Lung (tissue), 12 donors: ENCODE measurements around the gene IQCH. TPM values are rescaled to one million over a fixed set of nuclear protein-coding genes. Genes with fewer than 3 reads are reported as not detected.

Experiments used
- ATAC-seq: fragments of 200-7000 bp; cut with Tn5 transposase; one replicate; pipeline ENCODE4 v1.9.1; 2020; ENCODE audit warnings: moderate number of reproducible peaks; ENCODE audit not compliant: insufficient read depth, low FRiP score
- DNase-seq, 3 donors: peaks; one replicate each; pipeline ENCODE4 v3.0.0-alpha.2; 2013 to 2017
- H3K27ac ChIP-seq, 2 donors: one replicate each; pipeline ENCODE4 v1.5.1; 2013; ENCODE audit warnings: mild to moderate bottlenecking in 2 of 2, moderate library complexity in 2 of 2, control low read depth in 1 of 2, inconsistent platforms in 1 of 2, low read depth in 1 of 2, low read length in 1 of 2
- H3K27me3 ChIP-seq, 3 donors: one replicate each; pipeline ENCODE4 v1.5.1; 2013; ENCODE audit warnings: low read length in 2 of 3; ENCODE audit not compliant: control insufficient read depth in 3 of 3, insufficient read depth in 3 of 3
- H3K36me3 ChIP-seq, 4 donors: one replicate each; pipeline ENCODE4 v1.5.1; 2013; ENCODE audit warnings: low read length in 4 of 4, mild to moderate bottlenecking in 1 of 4, moderate library complexity in 1 of 4; ENCODE audit not compliant: control insufficient read depth in 4 of 4, insufficient read depth in 4 of 4
- H3K4me1 ChIP-seq, 5 donors: one replicate each; pipeline ENCODE4 v1.5.1; 2013; ENCODE audit warnings: low read length in 5 of 5, mild to moderate bottlenecking in 2 of 5, moderate library complexity in 1 of 5; ENCODE audit not compliant: control insufficient read depth in 5 of 5, insufficient read depth in 5 of 5
- H3K4me3 ChIP-seq: one replicate; pipeline ENCODE4 v1.5.1; 2013; ENCODE audit warnings: mild to moderate bottlenecking, control low read depth, moderate library complexity
- H3K9ac ChIP-seq, 2 donors: one replicate each; pipeline ENCODE4 v1.5.1; 2013; ENCODE audit warnings: low read length in 2 of 2, control low read depth in 1 of 2; ENCODE audit not compliant: insufficient read depth in 1 of 2
- H3K9me3 ChIP-seq, 4 donors: one replicate each; pipeline ENCODE4 v1.5.1; 2013; ENCODE audit warnings: low read length in 3 of 4, mild to moderate bottlenecking in 1 of 4, moderate library complexity in 1 of 4; ENCODE audit not compliant: control insufficient read depth in 4 of 4, insufficient read depth in 3 of 4
- WGBS, 2 donors: extraction: QIAGEN DNeasy Blood & Tissue Kit; methylation state at CpG; one replicate each; pipeline ENCODE4 v1.1.7; 2013; 5-methylcytosine and 5-hydroxymethylcytosine counted together
- polyA plus RNA-seq, 2 donors: library from polyadenylated mRNA; stranded (reverse); fragments of 200-250 nt; gene quantifications; one replicate each; pipeline ENCODE4 v1.2.1, GENCODE V29; 2013
- total RNA-seq, 2 donors: library from RNA; depleted of rRNA in 1 of 2; stranded (reverse); fragments of >200 nt in 1 of 2; gene quantifications; one replicate each; pipeline ENCODE4 v1.2.1, GENCODE V29; 2014 to 2021
- TF ChIP-seq, protein P1 (sequence below): IDR thresholded peaks from 2 replicates; pipeline ENCODE4 v1.5.1; 2012; ENCODE audit warnings: mild to moderate bottlenecking; ENCODE audit errors: control extremely low read depth, extremely low read depth
- donor health status: control.
- donor health status: control.
- donor health status: Bipolar disorder and iron deficiency.
- donor health status: healthy.
- donor health status: DM: yes; HTN: yes; CAD: no.

IQCH gene
- total and polyA plus RNA-seq, 4 donors = 1.1 to 10.5 (median 4.5) TPM

DNA sequence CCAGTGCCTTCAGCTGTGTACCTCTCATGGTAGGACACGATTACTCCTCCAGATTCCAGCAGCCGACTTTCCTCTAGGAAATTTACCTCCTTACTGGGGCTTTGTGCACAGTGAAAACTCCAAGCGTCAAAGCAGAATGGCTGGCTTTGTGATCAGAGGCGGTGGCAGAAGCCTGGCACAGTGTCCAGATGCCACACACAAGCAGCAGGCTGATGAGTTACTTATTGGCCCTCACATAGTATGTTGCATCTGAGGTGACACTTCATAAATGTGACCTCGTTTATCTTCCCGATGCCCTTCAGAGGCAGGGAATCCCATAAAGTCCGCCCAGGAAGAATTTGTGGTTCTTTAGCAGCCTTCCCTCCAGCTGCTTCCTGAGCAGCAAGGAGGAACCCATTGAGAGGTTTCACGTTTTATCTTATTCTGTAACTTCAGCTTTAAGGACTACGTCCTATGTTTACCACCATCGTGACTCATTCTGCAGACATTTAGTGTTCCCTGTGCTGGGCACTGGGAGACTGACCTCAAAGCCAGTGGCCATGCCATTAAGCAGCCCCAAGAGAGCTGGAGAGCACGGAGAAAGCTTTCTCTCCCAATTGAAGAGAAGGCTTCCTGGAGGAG is 159.3 kb downstream of the IQCH start:
- Histone ChIP-seq H3K27ac (no peak overlapping the region), H3K27me3 (no peaks in the 10 kb centered on the region), H3K9ac (no peak overlapping the region), H3K4me1 (peaks cover 0 to 9% (median 6%) of the 10 kb centered on the region in 5 donors), H3K36me3 (no peaks in the 10 kb centered on the region), H3K4me3 (no peak overlapping the region), H3K9me3 (no peaks in the 10 kb centered on the region)
- TF ChIP-seq, protein P1, sequence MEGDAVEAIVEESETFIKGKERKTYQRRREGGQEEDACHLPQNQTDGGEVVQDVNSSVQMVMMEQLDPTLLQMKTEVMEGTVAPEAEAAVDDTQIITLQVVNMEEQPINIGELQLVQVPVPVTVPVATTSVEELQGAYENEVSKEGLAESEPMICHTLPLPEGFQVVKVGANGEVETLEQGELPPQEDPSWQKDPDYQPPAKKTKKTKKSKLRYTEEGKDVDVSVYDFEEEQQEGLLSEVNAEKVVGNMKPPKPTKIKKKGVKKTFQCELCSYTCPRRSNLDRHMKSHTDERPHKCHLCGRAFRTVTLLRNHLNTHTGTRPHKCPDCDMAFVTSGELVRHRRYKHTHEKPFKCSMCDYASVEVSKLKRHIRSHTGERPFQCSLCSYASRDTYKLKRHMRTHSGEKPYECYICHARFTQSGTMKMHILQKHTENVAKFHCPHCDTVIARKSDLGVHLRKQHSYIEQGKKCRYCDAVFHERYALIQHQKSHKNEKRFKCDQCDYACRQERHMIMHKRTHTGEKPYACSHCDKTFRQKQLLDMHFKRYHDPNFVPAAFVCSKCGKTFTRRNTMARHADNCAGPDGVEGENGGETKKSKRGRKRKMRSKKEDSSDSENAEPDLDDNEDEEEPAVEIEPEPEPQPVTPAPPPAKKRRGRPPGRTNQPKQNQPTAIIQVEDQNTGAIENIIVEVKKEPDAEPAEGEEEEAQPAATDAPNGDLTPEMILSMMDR = no peak
- DNase-seq (peak in 2 of 3 donors; percentile 19 to 22), ATAC-seq (no peak)
- WGBS, 2 donors = 40 to 52% methylated on average over 11 of the region's 11 CpGs

DNA sequence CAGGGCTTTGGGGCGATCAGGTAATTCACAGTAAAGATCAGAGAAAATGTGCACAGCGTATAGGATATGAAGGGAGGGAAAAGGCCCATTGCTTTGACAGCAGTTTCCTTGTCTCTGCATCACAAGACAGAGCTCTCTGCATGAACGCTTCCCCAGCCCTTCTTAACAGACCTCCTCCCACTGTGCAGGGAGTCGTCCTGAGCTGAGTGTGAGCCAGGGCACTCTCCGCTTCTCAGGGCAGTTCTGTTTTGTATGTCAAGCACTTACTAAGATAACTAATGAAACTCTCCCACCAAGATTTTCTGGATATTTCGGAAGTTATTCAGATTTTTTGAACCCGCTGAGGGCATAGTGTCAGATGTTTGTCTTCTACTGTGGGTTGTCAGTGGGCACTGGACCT is 160.6 kb downstream of the IQCH start:
- TF ChIP-seq, protein P1 = no peak
- Histone ChIP-seq H3K9ac (no peak overlapping the region), H3K4me3 (no peak overlapping the region), H3K27ac (no peak overlapping the region), H3K27me3 (no peaks in the 10 kb centered on the region), H3K9me3 (no peaks in the 10 kb centered on the region), H3K4me1 (peaks cover 0 to 9% (median 6%) of the 10 kb centered on the region in 5 donors), H3K36me3 (peaks cover 0 to 4% (median 0%) of the 10 kb centered on the region in 4 donors)
- WGBS, 2 donors = 87 to 89% methylated on average over 7 of the region's 7 CpGs
- ATAC-seq = no peak
- peak; percentile 16 to 32 (median 24) for DNase-seq

DNA sequence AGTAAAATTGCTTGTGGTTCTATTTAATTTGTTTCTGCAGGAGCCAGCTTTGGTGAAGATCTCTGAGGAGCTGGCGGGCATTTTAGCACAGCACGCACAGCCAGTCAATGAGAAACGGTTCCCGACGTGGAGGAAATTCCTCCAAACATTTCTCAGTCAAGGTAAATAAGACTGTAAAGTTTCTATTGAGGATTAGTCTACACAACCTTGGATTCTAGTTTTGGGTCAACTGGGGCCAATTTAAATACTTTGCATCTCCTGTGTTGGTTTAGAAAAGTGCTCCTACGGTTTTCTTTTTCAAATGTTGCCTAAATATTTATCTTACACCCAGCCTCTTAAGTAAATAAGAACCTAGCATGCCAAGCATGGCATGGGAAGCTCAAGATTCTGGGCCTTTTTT is 162.3 kb downstream of the IQCH start:
- peak in 1 of 3 donors; percentile 23 for DNase-seq
- WGBS, 2 donors = 62 to 79% methylated on average over 6 of the region's 6 CpGs
- TF ChIP-seq, protein P1 = no peak
- H3K4me1 ChIP-seq = peaks cover 0 to 9% (median 6%) of the 10 kb centered on the region in 5 donors
- no peaks in the 10 kb centered on the region for H3K27me3 ChIP-seq
- H3K4me3 ChIP-seq = no peak overlapping the region
- peaks cover 0 to 4% (median 0%) of the 10 kb centered on the region in 4 donors for H3K36me3 ChIP-seq
- H3K9ac ChIP-seq = no peak overlapping the region
- H3K9me3 ChIP-seq = no peaks in the 10 kb centered on the region
- ATAC-seq = no peak
- H3K27ac ChIP-seq = no peak overlapping the region

DNA sequence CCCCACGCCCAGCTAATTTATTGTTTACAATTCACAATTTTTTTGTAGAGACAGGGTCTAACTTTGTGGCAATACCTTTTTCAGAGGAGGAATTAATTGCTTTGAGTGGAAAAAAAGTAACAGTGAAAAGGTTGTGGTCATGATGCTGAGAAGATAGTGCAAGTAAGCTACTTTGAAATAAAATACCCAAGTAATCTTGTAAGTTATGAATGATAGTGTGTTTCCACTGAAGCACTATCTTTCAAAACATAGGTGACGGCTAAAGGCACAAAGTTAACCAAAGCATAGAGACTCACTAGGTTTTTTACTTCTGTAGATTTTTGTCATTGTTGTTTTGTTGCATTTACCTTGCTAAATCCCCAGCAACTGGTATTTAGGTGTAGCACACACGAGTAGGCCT is 165.1 kb downstream of the IQCH start:
- Histone ChIP-seq H3K27ac (no peak overlapping the region), H3K4me1 (no peaks in the 10 kb centered on the region), H3K9ac (no peak overlapping the region), H3K36me3 (peaks cover 0 to 4% (median 0%) of the 10 kb centered on the region in 4 donors), H3K9me3 (no peaks in the 10 kb centered on the region), H3K4me3 (no peak overlapping the region), H3K27me3 (no peaks in the 10 kb centered on the region)
- DNase-seq (no peak), ATAC-seq (no peak)
- 91% methylated on average over 3 of the region's 3 CpGs for WGBS, 2 donors
- TF ChIP-seq, protein P1 = no peak
